Right forelimb (tissue), 1 donor: ENCODE results near the gene ASB1.
A peak's percentile ranks its signal among the peaks of the same experiment; 100 is the strongest.

Experiments
- DNase-seq: peaks from one replicate; pipeline ENCODE4 v3.0.0-alpha.2; 2018

The ASB1 gene

DNA sequence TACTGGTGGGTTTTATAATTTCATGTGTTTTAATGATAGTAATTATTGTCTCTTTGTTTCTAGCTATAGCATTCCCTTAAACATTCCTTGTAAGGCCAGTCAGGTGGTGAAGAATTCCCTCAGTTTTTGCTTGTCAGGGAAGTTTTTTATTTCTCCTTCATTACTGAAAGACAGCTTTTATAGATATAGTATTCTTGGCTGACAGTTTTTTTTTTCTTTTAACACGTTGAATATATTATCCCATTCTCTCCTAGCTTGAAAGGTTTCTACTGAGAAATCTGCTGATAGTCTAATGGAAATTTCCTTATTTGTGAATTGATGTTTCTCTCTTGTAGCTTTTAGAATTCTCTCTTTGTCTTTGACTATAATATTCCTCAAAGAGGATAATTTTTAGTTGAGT lies 46.8 kb downstream of the ASB1 start:
- no peak for DNase-seq

DNA sequence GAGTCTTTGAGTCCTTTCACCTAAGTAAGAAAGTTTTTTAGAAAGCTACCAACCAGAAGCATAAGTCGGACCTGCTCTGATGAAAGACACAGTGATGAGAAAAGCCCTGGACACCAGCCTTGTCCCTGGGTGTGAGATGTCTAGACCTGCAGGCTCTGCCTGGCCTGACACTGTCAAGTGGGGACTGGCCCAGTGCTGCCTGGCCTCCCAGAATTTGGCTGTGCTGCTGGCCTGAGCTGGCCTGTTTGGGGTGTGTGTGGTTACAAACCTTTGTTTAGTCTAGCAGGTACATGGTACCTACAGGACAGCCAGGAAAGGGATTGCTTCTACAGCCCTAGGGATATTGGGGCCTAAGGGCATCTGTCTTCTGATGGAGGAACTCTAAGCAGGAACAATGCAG lies 48.3 kb downstream of the ASB1 start:
- DNase-seq: no peak

DNA sequence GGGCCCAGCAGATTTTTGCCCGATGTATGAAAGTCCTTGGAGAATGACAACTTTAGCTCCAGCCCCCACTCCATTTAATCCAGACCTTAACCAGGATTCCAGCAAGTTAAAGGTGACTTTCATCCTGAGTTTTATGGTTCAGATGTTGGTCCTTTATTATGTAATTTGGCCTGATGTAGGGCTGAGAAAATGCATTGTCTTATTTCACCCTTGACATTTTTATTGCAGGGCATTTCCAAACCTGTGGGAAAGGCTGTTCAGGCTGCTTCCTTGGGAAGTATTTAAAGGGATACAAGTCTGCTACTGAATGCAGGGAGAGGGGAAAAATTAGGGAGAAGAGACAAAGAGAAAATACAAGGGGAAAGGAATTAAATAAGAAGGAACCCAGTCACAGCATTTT lies 48.8 kb downstream of the ASB1 start:
- DNase-seq: no peak

DNA sequence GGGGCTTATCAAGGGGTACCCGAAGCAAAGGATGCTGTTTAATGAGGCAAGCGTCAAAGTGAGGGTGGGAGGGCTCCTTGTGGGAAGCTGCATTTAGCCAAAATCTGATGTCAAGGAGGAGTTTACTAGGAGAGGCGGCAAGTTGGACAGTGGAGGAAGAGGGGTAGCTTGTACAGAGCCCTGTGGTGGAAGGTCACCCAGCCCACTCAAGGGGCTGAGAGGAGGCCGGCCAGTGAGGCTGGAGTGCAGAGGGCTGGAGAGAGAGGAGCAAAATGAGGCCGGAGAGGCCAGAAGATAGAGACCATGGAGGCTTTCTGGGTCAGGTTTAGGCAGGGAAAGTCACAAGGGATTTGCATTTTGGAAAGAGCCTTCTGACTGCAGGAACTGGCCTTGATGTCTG lies 49.5 kb downstream of the ASB1 start:
- no peak for DNase-seq

DNA sequence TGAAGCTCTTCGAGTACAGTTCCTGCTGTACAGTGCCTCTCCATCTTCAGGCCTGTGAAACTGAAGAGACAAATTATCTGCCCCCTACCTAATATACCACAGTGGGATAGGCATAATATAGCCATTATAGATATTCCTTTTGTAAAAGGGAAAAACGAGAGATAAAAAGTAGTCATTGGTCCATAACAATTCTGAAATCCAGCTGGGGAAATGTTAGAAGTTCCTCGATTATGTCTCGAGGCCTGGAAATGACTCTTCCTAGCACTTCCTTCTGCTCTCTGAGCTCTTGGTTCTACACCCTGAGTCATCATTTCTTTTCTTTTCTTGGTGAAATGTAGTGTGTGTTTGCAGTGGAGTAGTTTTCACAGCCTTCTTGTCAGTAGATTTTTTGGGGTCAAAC lies 51.5 kb downstream of the ASB1 start:
- no peak for DNase-seq

DNA sequence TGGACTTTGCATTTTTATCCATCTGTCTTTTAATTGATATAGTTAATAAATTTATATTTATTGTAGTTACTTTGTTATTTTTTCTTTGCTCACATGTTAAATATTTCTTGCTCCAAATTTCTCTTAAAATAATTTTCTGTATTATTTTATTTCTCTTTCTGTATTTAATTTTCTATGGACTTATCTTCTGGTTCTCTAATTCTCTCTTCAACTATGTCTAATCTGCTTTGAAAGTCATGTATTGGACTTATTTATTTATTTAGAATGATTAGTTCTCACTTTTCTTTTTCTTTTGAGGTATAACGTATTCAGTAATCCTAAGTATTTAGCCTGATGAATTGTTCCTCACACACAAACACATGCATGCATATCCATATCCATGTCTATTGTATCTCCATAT lies 53.1 kb downstream of the ASB1 start:
- DNase-seq: no peak

DNA sequence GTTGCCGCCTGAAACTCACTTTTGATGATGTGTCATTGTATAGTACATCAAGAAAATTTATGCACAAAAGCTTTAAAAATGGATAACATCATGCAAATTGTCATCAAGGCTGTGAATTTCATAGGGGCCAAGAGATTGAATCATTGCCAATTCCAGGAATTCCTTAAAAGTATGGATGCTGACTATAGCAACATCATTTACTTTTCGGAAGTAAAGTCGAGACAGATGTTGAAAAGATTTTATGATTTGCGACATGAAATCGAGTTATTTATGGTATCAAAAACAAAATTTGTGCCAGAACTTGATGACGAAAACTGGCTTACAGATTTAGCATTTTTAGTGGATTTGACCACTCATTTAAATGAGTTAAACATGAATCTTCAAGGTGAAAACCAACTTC lies 56.3 kb downstream of the ASB1 start:
- DNase-seq: no peak

DNA sequence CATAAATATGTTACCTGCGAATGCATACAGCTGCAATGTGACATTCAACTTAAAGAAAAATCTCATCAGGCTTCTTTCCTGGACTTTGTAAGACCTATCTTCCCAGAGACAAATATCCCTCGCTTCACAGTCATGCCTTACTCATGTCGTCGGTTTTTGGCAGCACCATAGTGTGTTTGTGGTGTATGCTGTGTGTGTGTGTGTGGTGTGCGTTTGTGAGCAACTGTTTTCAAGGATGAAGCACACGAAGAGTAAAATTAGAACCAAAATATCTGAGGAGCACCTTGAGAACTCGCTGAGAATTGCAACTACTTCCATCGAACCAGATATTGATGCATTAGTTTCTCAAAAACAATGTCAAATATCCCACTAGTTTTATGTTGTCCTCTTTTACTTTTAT lies 56.9 kb downstream of the ASB1 start:
- no peak for DNase-seq

DNA sequence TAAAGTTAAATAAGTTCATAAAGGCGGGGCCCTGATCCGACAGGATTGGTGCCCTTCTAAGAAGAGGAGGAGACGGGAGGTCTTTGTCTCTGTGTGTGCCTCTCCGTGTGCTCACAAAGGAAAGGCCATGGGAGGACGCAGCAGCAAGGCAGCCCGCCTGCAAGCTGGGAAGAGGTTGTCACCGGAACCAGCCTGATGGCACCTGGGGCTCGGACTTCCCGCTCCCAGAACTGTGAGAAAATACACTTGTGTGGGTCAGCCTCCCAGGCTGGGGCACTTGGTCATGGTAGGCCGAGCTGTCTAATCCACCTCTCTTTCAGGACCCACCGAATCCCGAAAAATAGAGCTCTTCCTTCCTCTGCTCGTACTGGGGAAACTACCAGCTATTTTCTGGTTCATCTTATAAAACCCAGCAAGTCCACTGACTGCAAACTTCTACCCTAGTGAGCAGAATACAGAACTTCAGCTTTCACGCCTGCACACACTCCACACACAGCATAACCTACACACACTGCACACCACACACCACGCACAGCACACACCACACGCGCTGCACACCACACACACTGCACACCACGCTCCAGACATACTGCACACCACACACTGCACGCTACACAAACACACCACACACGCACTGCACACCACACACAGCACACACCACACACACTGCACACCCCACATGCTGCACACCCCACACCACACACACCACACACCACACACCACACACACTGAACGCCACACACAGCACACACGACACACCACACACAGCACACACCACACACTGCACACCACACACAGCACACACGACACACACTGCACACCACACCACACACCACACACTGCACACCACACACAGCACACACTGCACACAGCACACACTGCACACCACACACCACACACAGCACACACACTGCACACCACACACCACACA lies 58.1 kb downstream of the ASB1 start:
- DNase-seq: no peak

DNA sequence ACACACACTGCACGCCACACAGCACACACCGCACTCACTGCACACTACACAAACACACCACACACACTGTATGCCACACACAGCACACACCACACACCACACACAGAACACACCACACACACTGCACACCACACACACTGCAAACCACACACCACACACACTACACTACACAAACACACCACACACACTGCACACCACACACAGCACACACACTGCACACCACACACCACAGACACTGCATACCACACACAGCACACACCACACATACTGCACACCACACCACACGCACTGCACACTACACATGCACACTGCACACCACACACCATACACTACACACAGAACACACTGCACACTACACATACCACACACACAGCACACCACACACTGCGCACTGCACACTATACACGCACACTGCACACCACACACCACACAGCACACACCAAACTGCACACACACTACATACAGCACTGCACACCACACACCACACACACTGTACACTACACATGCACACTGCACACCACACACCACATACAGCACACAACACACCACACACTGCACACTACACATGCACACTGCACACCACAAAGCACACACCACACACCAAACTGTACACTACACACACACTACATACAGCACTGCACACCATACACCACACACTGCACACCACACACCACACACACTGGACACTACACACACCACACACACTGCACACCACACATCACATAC lies 59.6 kb downstream of the ASB1 start:
- peak; percentile 13 for DNase-seq

DNA sequence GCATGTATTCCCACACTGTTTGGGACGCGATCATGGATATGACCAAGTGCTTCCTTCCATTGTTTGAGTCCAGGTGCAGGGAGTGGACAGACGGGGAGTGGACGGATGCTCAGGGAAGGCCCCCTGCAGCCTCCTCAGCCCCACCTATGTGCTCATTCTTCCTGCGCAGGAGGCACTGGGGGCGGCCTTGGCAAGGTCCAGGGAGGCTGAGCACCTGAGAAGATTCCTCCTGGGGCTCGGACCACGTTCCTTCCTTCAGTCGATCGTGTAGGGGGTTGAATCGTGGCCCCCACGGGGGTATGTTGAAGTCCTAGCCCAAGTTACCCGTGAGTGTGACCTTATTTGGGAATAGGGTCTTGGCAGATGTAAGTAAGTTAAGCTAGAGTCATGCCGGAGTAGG lies 60.4 kb downstream of the ASB1 start:
- DNase-seq: peak; percentile 30

DNA sequence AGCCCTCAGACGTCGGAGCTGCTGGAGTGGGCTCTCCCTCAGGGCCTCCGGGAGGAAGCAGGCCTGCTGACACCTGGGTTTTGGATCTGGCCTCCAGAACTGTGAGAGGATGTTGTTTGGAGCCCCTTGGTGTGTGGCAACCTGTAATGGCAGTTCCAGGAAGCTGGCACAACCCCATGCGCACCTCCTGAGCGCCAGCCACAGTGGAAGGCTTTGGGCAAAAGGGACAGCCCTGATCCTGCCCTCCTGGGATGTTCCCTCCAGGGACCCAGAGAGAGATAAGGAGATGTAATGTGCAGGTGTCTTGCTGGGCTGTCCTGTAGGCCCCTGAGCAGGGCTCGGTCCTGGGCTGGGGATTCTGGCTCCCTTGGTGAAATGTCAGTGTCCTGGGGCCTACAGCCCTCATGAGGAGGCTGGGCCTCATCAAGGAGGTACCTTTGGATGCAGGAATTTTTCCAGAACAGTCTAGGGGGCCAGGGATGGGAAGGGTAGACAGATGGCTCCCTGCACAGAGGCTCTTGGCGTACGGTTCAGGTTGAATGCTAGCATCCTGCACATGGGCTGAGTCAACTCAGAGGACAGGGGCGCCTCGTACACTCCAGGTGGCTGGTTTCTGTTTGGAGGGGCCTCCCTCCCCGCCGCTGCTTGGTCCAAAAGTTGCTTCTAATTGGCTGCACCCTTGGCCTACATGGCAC lies 61.1 kb downstream of the ASB1 start:
- DNase-seq: peak; percentile 34

DNA sequence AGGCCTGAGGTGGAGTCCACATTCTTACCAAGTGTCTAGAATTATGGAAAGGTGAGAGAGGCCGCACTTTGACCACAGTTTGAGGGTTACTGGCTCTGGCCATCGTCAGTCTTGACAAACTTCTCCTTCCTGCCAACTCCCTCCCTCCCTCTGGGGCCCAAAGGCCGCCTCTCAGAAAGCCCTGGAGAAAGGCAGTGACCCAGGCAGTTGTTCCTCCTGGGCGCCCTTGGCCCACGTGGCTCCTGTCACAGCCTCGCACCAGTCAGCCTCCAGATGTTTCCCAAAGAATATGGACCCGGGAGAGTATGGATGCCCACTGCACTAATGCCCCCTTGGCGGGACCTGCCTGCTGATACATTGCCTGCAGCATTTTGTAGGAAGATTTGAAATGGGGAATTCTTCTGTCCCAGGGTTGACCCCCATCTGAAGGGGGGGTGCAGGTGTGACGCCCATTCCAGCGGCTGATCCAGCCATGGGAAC lies 61.7 kb downstream of the ASB1 start:
- DNase-seq: peak; percentile 43

DNA sequence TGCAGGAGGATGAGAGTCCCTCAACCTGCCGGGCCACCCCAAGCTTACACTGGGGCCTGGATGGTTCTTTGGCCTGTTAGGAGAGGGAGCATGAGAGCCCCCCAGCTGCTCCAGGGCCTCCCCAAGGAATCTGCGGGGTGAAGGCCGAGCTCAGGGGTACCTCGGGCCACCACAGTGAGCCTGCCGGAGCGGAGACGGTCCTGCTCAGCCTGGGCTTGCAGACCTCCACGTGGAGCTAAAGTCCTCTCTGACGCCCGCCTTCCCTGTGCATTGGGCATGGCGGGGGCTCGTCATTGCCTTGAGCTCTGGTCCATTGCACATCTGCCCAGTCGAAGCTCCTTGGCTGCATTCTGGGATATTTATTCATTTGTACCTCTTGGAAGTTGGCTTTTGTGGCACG lies 62.7 kb downstream of the ASB1 start:
- DNase-seq: peak; percentile 10

DNA sequence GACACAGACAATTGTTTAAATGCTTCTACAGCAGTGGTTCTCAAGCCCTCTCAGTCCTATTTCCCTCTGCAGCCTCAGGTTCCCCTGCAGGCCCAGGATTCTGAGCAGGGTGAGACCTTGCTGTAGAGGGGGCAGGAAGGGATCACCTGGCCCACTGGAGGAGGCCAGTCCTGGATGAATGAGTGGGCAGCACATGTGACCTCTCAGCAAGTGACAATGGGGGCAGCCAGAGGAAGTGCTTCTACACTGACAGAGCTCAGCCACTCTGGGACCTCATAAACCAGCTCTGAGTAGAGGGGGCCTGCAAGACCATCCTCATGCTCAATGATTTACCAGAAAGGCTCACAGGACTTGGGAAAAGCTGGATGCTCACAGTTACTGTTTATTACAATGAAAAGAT lies 63.2 kb downstream of the ASB1 start:
- DNase-seq: no peak

DNA sequence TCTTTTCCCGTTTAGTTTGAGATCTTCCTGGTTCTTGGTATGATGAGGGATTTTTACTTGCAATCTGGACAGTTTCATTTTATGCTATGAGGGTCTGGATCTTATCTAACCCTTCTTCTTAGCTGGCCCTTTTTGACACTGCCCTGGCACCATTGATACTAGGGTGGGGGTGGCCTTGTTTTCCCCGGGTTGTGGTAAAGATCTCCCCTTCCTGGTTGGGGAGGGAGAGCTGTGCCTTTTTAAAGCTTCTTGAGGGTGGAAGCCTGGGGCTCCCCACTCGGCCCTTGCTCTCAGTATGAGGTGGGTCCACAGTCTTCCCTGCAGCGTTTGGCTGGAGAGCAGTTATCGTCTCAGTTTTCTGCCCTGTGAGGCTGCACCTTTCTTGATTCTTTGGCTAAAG lies 66.1 kb downstream of the ASB1 start:
- DNase-seq: no peak

DNA sequence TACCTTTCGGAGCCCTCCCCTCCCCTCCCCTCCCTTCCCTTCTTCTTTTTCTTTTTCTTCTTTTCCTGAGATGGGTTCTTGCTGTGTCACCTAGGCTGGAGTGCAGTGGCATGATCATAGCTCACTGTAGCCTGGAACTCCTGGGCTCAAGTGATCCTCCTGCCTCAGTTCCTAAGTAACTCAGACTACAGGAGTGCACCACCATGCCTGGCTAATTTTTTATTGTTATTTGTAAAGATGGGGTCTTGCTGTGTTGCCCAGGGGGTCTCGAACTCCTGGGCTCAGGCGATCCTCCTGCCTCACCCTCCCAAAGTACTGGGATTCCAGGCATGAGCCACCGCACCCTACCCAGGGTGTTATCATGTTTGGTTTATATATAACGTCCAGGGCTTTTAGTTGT lies 66.7 kb downstream of the ASB1 start:
- DNase-seq: no peak

DNA sequence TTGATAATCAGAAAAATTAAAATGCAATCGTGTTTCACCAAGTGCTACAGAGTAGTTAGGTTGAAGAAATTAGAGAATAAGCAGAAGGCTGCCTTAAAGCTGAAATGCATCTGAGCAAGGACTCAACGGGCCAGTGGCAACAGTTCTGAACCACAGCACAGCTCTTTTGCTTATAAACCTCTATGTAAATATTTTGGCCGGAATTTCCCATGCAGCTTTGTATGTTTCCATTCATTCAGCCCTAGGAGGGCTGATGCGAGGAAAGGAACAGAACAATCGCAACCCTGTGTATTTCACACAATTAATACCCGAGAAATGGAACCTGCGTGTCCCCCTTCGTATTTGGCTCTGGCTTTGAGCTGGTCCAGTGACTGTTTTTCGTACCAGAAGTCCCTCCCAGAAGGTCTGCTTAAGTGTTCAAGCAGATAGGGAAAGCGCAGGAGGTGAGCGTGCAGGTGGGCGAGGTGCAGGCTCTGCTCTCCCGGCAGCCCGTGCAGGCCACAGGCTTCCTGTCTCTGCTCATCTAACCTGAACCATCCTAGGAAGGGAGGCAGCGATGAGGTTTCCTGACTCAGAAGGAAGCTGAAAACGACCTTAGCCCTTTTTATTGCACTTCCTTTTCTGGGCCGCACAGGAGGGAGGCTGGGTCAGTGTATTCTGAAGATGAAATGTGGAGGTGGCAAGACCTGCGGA lies 67.3 kb downstream of the ASB1 start:
- no peak for DNase-seq

DNA sequence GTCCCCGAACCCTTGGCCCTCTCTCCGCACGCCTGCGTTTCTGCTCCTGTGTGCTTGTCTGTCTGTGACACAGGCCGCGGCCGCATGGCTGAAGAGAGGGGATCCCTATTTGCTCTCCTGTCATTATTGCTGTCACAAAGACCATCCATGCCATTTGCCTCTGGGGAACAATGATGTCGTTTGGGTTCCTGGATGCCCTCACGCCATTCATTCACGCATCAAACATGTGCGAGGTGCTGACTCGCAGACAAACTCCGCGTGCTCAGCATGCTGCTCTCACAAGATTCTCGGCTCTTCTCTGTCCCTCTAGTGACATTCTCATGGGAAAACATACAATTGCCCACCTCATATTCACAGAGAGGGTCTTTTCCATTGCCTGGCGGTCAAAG lies 67.8 kb downstream of the ASB1 start:
- DNase-seq: no peak

DNA sequence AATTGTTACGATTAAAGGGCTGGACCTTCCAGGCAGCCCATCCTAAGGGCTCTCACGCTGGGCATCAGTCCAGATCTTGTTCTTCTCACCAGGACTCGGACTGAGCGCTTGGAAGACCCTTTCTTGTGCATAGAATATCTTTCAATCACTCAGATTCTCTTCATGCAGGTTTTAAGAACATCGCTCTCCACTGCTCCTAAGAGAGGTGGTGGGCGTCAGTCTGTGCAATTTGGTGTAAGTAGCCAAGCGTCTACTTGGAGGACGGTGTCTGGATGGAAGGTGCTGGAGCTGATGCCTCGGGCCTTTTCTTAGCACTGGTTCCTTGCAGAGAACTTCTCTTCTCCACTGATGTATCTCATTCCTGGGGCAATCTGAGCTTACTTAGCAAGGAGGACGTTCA lies 68.7 kb downstream of the ASB1 start:
- no peak for DNase-seq

DNA sequence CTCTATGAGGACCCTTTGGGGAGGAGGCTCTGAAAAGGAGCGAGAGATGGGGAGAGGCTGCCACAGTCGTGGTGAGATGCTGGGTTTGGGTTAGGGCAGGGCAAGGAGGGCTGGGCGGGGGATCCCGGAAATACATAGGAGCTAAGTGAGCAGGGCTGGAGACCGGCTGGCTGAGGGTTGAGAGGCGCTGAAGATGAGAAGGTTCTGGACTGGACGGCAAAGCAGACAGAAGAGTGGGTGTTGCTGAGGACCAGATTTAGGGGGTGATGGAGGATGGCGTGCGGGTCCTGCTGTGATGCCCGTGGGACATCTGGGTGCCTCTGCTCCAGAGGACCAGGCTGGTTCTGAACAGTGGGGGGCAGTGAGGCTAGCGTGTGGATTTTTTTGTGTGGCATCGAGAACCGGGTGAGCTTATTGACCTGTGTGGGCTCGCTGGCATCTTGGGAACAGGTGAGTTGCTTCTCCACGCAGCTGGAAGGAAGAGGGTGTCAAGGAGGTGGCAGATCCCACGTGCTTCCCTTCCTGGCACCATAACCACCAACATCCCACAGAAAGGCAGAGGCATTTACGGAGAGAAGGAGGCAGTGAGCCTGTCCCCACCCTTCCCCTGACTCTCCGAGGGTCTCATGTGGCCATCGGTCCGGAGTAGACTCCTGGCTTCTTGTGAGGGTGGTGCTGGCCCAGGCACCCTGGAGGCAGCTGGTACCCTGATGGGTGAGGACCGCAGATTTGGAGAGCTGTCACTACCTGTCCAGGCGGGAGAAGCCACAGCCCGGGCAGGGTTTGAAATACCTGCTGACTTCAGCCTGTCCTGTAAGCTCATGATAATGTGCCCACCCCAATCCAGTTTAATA lies 70.3 kb downstream of the ASB1 start:
- DNase-seq: no peak

DNA sequence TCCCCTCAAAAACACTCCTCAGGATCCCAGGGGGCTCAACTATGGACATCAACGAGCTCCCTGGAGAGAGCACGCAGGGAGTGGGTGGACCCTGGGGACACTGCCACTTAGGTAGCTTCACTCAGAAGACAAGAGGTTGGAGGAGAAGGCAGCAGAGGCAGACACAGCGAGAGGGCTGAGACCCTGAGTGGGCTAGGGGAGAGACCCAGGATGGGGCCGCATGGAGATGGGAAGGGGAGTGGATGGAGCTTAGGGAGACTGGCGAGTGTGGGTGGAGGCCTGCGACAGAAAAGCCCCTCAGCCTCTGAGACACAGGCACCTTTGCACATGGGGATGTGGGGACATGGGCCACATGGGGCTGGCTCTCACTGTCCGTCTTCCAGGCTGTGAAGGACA lies 70.9 kb downstream of the ASB1 start:
- DNase-seq: no peak
